HG02588 (cell line): ENCODE results near the gene KCTD4.

Experiments
- ATAC-seq: cut with Tn5 transposase; IDR thresholded peaks from one replicate; pipeline ENCODE4 v1.9.1; 2021; ENCODE audit warnings: mild to moderate bottlenecking, moderate library complexity; ENCODE audit not compliant: unreplicated experiment

Gene KCTD4

DNA sequence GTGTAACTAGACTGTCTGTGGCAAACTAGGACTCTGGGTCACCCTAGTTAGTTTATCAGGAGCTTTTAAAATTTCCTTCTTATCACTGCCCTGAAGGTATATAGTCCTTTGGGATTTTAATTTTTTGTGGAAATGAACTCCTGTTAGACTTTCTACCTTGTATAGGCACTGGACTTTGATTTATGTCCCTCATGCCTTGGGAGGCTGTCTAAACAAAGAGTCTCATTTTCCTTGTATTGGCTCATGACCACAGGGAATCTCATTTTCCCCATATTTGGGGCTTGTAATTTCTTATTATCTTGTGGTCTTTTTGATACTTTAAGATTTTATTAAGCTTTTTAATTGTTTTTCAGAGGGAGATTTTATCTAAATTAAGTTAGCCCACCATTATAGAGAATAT is 21.4 kb downstream of the KCTD4 start:
- ATAC-seq = no peak

DNA sequence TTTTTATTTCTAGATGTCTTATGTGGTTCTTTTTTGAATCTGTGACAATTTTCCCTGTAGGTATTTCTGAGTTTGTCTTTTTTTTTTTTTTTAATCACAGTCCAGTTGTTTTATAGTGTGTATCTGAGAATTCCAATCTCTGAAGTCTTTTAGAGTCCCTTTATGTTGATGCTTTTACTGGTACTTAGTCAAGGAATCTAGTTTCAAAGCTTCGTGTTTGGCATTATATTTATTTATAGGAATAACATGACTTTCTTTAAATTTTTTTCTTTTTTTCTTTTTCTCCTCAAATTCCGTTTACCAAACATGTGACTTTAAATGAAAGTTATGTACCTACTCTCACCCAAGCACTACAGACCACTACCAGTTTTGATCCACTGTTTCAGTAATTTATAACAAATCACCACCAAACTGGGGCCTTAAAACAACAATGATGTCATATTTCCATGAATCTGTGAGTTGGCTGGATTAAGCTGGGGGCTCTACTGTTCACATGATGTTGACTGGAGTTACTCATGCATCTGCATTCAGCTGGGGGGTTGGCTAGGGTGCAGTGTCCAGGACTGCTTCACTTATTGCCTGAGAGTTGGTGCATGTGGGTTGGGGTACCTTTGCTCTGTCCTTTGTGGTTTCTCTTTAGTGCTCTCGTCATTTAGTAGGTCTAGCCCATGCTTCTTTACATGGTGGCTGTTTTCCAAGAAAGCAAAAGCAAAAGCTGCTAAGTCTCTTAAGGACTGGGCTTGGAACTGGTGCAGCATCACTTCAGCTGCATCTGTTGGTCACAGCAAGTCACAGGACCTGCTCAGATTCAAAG is 22.3 kb downstream of the KCTD4 start:
- no peak for ATAC-seq

GRCh38 chr13:45174478-45174877 is 26.4 kb downstream of the KCTD4 start:
- no peak for ATAC-seq

GRCh38 chr13:45168555-45168930 is 32.3 kb downstream of the KCTD4 start:
- ATAC-seq = no peak

DNA sequence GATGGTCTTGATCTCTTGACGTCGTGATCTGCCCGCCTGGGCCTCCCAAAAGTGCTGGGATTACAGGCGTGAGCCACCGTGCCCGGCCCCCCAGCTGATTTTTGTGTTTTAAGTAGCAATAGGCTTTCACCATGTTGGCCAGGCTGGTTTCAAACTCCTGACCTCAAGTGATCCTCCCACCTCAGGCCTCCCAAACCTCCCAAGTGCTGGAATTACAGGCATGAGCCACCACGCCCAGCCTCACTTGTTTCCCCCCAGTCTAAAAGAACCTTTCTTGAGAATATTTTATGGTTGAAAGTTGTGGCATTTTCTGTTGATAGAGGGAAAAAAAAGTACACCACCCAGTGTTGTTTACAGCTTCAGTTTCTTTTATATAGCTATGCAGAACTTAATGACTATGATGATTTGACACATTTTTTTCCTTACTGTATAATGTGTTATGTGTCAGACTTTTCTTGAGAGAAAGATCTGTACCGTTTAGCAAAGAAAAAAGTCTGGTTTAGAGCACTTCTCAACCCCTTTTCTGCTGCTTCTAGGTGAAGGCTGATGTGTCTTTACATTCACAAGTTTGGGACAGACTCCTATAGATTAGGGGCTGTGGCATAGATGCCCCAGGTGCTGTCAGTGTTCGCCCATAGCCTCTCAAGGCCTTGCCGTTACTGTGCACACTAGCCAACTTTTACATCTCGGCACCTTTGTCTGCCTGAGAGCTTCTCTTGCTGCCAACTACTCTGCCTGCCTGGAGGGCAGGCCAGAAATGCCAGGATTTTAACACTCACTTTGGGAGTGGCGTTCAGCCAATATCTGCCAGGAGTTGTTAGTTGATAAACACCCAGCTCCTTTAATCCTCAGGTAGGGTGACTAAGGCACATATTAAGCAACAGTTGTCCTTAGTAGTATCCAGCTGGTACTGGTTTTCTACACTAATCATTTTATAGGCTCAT is 33.0 kb downstream of the KCTD4 start:
- no peak for ATAC-seq

- no peak for ATAC-seq
These were observed 34.0 kb downstream of the KCTD4 start for GRCh38 chr13:45166858-45167257.

- no peak for ATAC-seq
These were observed 38.0 kb downstream of the KCTD4 start for GRCh38 chr13:45162821-45163220.

- no peak for ATAC-seq
These were observed 38.7 kb downstream of the KCTD4 start for GRCh38 chr13:45162194-45162593.

DNA sequence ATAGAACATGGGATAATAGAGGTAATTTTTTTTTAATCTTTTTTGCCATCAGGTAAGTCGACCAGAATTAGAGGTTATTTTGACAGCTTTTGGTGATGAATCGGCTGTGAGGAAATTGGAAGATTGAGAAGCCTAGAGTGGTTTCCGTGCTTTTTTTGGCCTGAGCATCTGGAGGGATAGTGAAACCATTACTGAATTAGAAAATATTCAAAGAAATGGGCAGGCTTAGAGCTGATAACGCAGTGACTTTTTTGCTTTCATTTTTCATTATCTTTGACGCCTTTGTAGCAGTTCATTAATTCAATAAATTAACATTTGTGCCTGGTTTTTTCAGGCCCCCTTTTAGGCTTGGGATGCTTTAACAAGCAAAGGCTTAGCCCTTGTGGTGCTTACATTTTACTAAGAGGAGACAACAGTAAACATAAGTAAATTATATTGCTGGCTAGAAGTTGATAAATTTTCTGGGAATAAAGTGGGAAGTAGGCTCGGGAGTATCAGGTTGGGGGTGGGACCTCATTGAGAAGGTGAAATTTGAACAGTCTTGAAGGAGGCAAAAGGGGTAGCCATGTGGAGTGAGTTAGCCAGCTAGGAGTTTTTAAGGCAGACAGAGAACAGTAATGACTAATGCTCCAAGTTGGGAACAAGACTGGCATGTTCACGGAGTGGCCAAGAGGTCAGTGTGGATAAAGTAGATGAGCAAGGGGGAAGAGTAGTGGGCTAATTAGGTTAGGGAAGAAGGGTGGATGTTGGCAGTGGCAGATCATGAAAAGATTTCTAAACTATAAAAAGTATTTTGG is 44.1 kb downstream of the KCTD4 start:
- no peak for ATAC-seq

DNA sequence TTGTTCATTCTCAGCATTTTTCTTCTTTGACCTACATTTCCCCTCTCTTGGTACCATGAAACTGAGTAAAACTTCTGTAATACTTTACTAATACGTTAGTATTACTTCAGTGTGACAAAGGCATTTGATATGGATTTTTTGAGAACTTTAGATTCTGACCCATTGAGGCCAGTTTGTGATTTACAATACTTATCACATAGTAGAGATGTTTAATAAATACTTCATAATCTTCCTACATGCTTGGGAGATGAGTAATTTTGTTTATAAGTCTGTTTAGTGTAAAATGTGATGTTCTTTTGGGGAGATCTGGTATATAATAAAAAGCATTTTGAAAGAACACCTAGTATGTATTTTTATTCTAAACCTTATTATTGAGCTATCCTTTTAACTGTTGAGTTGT is 50.9 kb downstream of the KCTD4 start:
- ATAC-seq = no peak

DNA sequence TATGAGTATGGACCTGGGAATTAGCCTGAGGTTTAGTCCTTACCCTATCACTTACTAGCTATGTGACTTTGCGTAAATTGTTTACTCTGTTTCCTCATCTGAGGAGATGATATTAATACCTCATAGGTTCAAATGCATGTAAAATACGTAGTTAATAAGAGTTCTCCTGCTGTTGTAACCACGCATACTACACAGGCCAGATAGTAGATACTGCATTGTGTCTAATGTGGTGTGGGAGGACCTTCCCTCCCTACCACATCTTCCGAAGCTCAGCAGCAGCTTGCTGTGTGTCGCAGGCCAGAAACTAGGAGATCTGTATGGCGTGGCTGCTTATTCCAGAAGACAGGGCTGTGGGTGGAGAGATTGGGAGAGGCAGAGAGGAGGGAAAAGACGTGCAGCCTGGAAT is 57.5 kb downstream of the KCTD4 start:
- ATAC-seq = no peak
